ENCODE data around the gene ABHD17A. TPM values are rescaled to one million over a fixed set of nuclear protein-coding genes. Genes with fewer than 3 reads are reported as not detected.
"Not testable (repeated sequence)": the region's sequence is repeated elsewhere in the genome, so short reads cannot be mapped to it uniquely, and the experiment has no call there.

Gene ABHD17A
- total RNA-seq, 1 donor from 2014 or later: 62.0 TPM

DNA sequence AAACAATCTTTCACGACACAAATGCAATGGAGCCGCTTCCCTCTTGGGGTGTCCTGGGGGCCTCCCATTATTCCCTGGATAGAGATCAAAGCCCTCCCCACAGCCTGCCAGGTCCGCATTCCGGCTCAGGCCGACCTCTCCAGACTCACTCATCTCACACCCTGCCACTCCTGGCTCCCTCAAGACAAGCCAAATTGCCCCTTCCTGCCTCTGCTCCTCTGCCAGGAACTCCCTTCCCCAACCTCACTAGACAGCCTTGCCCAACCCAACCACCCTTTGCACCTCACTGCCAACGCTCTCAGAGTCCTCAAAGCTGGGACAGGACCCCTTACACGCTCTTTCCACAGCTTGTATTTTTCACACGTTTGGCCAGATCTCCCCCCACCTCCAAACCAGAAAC, 1.5 kb downstream of the ABHD17A start:
- no peak for TF ChIP-seq CTCF (IDR thresholded peaks at IDR 0.05; ENCODE audit: unreplicated experiment)
- peaks cover 37% of the 10 kb centered on the region for H3K4me1 Mint-ChIP-seq
- no peaks in the 10 kb centered on the region for H3K9me3 Mint-ChIP-seq
- H3K36me3 Mint-ChIP-seq: no peaks in the 10 kb centered on the region
- peak overlapping the region; percentile 96 for H3K27ac Mint-ChIP-seq
- no peak for DNase-seq (ENCODE audit: low spot score in 2 of 2, unreplicated experiment in 2 of 2)
- H3K27me3 Mint-ChIP-seq (ENCODE audit: low read depth): no peaks in the 10 kb centered on the region
- peak overlapping the region; percentile 95 for H3K4me3 Mint-ChIP-seq

- H3K9me3 Mint-ChIP-seq: no peaks in the 10 kb centered on the region
- peak overlapping the region; percentile 95 for H3K4me3 Mint-ChIP-seq
- TF ChIP-seq CTCF (IDR thresholded peaks at IDR 0.05; ENCODE audit: unreplicated experiment): no peak
- no peaks in the 10 kb centered on the region for H3K36me3 Mint-ChIP-seq
- no peak for DNase-seq (ENCODE audit: low spot score in 2 of 2, unreplicated experiment in 2 of 2)
- H3K4me1 Mint-ChIP-seq: peaks cover 37% of the 10 kb centered on the region
- H3K27ac Mint-ChIP-seq: no peak overlapping the region
- no peaks in the 10 kb centered on the region for H3K27me3 Mint-ChIP-seq (ENCODE audit: low read depth)
Measured at GRCh38 chr19:1882786-1883692, 2.3 kb downstream of the ABHD17A start.

DNA sequence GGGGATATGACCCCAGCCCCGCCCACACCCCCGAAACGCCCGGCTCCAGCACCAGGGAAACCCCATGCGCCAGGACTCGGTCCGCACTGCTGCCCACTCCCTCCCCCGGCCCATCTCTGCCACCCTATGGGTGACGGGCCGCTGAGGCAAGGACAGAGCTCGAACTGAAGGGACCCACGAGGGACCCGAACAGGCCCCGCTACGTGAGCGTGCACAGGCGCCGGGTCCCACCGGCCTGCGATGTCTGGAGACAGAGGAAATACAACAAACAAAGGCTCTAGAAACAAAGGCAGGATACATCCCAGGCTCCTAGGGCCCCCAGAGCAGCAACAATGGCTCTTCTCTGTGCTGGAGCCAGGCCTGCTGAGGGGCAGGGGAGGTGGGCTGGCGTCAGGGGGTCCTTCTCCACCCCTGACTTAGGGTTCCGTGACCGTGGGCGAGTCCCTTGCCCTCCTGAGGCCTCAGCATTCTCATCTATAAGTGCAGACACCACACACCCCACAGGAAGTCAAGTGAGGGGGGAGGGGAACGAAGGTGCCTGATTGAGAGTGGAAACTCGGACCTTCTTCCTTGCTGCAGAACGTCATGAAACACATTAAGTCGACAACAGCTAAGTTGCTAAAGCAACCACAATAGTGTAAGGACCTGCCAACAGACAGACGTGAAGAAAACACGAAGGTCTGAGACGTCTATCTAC, 3.1 kb downstream of the ABHD17A start:
- no peaks in the 10 kb centered on the region for H3K9me3 Mint-ChIP-seq
- H3K36me3 Mint-ChIP-seq: no peaks in the 10 kb centered on the region
- no peak for TF ChIP-seq CTCF (IDR thresholded peaks at IDR 0.05; ENCODE audit: unreplicated experiment)
- no peaks in the 10 kb centered on the region for H3K27me3 Mint-ChIP-seq (ENCODE audit: low read depth)
- H3K27ac Mint-ChIP-seq: peak overlapping the region; percentile 34
- DNase-seq (ENCODE audit: low spot score in 2 of 2, unreplicated experiment in 2 of 2): no peak
- H3K4me1 Mint-ChIP-seq: peaks cover 32% of the 10 kb centered on the region
- H3K4me3 Mint-ChIP-seq: peak overlapping the region; percentile 95

DNA sequence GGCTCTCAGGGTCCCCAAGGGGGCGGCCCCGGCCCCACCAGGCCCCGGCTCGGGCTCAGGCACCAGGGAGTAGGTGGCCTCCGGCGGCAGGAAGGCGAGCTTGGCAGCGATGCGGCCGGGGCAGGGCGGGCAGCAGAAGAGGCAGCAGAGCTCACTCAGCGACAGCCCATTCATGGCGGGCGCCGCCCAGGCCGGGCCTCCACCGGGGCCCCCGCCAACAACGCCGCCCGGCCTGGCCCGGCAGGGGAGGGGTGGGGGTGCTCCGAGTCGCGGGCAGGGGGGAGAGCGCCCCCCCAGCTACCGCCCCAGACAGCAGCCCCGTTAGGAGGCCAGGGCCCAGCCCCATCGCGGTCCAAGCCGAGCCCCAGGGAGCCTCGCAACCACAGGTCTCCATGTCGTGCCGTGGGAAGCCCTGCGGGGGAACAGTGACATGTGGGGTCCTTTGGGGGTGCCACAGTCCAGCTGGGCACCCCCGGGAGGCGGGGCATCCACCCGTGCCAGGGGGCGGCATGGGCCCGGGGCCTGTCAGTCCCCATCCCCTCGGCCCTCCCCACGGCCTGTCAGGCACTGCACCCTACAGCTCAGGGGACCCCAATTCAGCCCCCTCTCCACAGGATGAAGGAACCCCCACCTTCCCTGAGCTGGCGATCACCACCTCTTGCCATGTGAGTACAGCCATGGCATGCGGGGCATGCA, 3.8 kb downstream of the ABHD17A start:
- not testable (repeated sequence) for H3K36me3 Mint-ChIP-seq; H3K27me3 Mint-ChIP-seq (ENCODE audit: low read depth); H3K9me3 Mint-ChIP-seq; DNase-seq (ENCODE audit: low spot score in 2 of 2, unreplicated experiment in 2 of 2); H3K27ac Mint-ChIP-seq; H3K4me3 Mint-ChIP-seq
- peaks cover 28% of the 10 kb centered on the region for H3K4me1 Mint-ChIP-seq

- Mint-ChIP-seq H3K36me3 (no peaks in the 10 kb centered on the region), H3K4me3 (no peak overlapping the region), H3K9me3 (no peaks in the 10 kb centered on the region), H3K27me3 (ENCODE audit: low read depth) (no peaks in the 10 kb centered on the region), H3K27ac (no peak overlapping the region), H3K4me1 (peaks cover 28% of the 10 kb centered on the region)
- DNase-seq (ENCODE audit: low spot score in 2 of 2, unreplicated experiment in 2 of 2): no peak
- TF ChIP-seq CTCF (IDR thresholded peaks at IDR 0.05; ENCODE audit: unreplicated experiment): no peak
Measured at GRCh38 chr19:1880611-1881392, 4.5 kb downstream of the ABHD17A start.

- H3K27ac Mint-ChIP-seq; H3K36me3 Mint-ChIP-seq; H3K4me3 Mint-ChIP-seq; DNase-seq (ENCODE audit: low spot score in 2 of 2, unreplicated experiment in 2 of 2); H3K9me3 Mint-ChIP-seq; H3K27me3 Mint-ChIP-seq (ENCODE audit: low read depth): not testable (repeated sequence)
- H3K4me1 Mint-ChIP-seq: peaks cover 33% of the 10 kb centered on the region
Measured at GRCh38 chr19:1879982-1880381, 5.3 kb downstream of the ABHD17A start.

- not testable (repeated sequence) for H3K4me3 Mint-ChIP-seq; H3K9me3 Mint-ChIP-seq; H3K36me3 Mint-ChIP-seq; DNase-seq (ENCODE audit: low spot score in 2 of 2, unreplicated experiment in 2 of 2); H3K27me3 Mint-ChIP-seq (ENCODE audit: low read depth); H3K27ac Mint-ChIP-seq
- H3K4me1 Mint-ChIP-seq: peaks cover 34% of the 10 kb centered on the region
Measured at GRCh38 chr19:1878583-1878982, 6.7 kb downstream of the ABHD17A start.

GRCh38 chr19:1877280-1877660, 8.0 kb downstream of the ABHD17A start:
- H3K4me3 Mint-ChIP-seq; H3K9me3 Mint-ChIP-seq; H3K27ac Mint-ChIP-seq; H3K36me3 Mint-ChIP-seq; DNase-seq (ENCODE audit: low spot score in 2 of 2, unreplicated experiment in 2 of 2); H3K27me3 Mint-ChIP-seq (ENCODE audit: low read depth): not testable (repeated sequence)
- H3K4me1 Mint-ChIP-seq: peaks cover 26% of the 10 kb centered on the region

All from mesothelial cell of epicardium (in vitro differentiated cells).